T-helper 2 cell treated with Interferon-gamma antibody and Interleukin-4, amounts not matched to agents 5 μg/mL and 100 μg/mL, for 36 hours (primary cell): Measurements from ENCODE around the gene E2F1.

Experiments
- DNase-seq: peaks from one replicate; pipeline ENCODE4 v3.0.0; 2021; ENCODE audit warnings: low spot score
- H3K27ac Mint-ChIP-seq: one replicate; pipeline ENCODE4 v1.8.0; 2021; ENCODE audit warnings: mild to moderate bottlenecking, mixed read lengths
- H3K27me3 Mint-ChIP-seq: one replicate; pipeline ENCODE4 v1.8.0; 2021; ENCODE audit warnings: low read depth, mixed read lengths
- H3K36me3 Mint-ChIP-seq: one replicate; pipeline ENCODE4 v1.8.0; 2021; ENCODE audit warnings: low read depth, mixed read lengths
- H3K4me1 Mint-ChIP-seq: one replicate; pipeline ENCODE4 v1.8.0; 2021; ENCODE audit warnings: low read depth, mixed read lengths
- H3K4me3 Mint-ChIP-seq: one replicate; pipeline ENCODE4 v1.8.0; 2022; ENCODE audit warnings: mild to moderate bottlenecking, moderate library complexity, mixed read lengths
- H3K9me3 Mint-ChIP-seq: one replicate; pipeline ENCODE4 v1.8.0; 2021; ENCODE audit warnings: mixed read lengths

Gene E2F1

GRCh38 chr20:33657704-33658095, 28.5 kb downstream of the E2F1 start:
- Mint-ChIP-seq H3K9me3 (no peaks in the 10 kb centered on the region), H3K4me3 (no peak overlapping the region), H3K36me3 (peaks cover 2% of the 10 kb centered on the region), H3K4me1 (peaks cover 4% of the 10 kb centered on the region), H3K27ac (no peak overlapping the region), H3K27me3 (no peaks in the 10 kb centered on the region)
- DNase-seq = no peak

GRCh38 chr20:33656783-33657703, 29.1 kb downstream of the E2F1 start:
- Mint-ChIP-seq H3K9me3 (no peaks in the 10 kb centered on the region), H3K4me3 (no peak overlapping the region), H3K27me3 (no peaks in the 10 kb centered on the region), H3K36me3 (peaks cover 2% of the 10 kb centered on the region), H3K4me1 (peaks cover 6% of the 10 kb centered on the region), H3K27ac (no peak overlapping the region)
- DNase-seq = no peak

- Mint-ChIP-seq H3K4me1 (peaks cover 13% of the 10 kb centered on the region), H3K9me3 (no peaks in the 10 kb centered on the region), H3K27ac (no peak overlapping the region), H3K36me3 (peaks cover 2% of the 10 kb centered on the region), H3K27me3 (no peaks in the 10 kb centered on the region), H3K4me3 (no peak overlapping the region)
- no peak for DNase-seq
These were observed 30.0 kb downstream of the E2F1 start for GRCh38 chr20:33656010-33656782.

GRCh38 chr20:33655164-33655563, 31.0 kb downstream of the E2F1 start:
- H3K4me1 Mint-ChIP-seq = peaks cover 14% of the 10 kb centered on the region
- H3K27me3 Mint-ChIP-seq = no peaks in the 10 kb centered on the region
- no peaks in the 10 kb centered on the region for H3K9me3 Mint-ChIP-seq
- DNase-seq = no peak
- H3K27ac Mint-ChIP-seq = no peak overlapping the region
- H3K4me3 Mint-ChIP-seq = no peak overlapping the region
- peaks cover 2% of the 10 kb centered on the region for H3K36me3 Mint-ChIP-seq

GRCh38 chr20:33654680-33655161, 31.5 kb downstream of the E2F1 start:
- peaks cover 2% of the 10 kb centered on the region for H3K36me3 Mint-ChIP-seq
- no peak for DNase-seq
- peaks cover 14% of the 10 kb centered on the region for H3K4me1 Mint-ChIP-seq
- peak overlapping the region; percentile 23 for H3K27ac Mint-ChIP-seq
- no peaks in the 10 kb centered on the region for H3K27me3 Mint-ChIP-seq
- no peaks in the 10 kb centered on the region for H3K9me3 Mint-ChIP-seq
- no peak overlapping the region for H3K4me3 Mint-ChIP-seq

GRCh38 chr20:33653900-33654596, 32.1 kb downstream of the E2F1 start:
- Mint-ChIP-seq H3K4me3 (no peak overlapping the region), H3K4me1 (peaks cover 14% of the 10 kb centered on the region), H3K27me3 (no peaks in the 10 kb centered on the region), H3K27ac (peak overlapping the region; percentile 20), H3K9me3 (no peaks in the 10 kb centered on the region), H3K36me3 (peaks cover 3% of the 10 kb centered on the region)
- DNase-seq = no peak

- Mint-ChIP-seq H3K27ac (no peak overlapping the region), H3K36me3 (peaks cover 3% of the 10 kb centered on the region), H3K4me3 (no peak overlapping the region), H3K9me3 (no peaks in the 10 kb centered on the region), H3K27me3 (no peaks in the 10 kb centered on the region), H3K4me1 (peaks cover 14% of the 10 kb centered on the region)
- DNase-seq = no peak
These were observed 32.8 kb downstream of the E2F1 start for GRCh38 chr20:33653218-33653899.

GRCh38 chr20:33651562-33652048, 34.6 kb downstream of the E2F1 start:
- Mint-ChIP-seq H3K9me3 (no peaks in the 10 kb centered on the region), H3K4me3 (no peak overlapping the region), H3K36me3 (peaks cover 2% of the 10 kb centered on the region), H3K4me1 (peaks cover 21% of the 10 kb centered on the region), H3K27ac (peak overlapping the region; percentile 36), H3K27me3 (no peaks in the 10 kb centered on the region)
- no peak for DNase-seq

GRCh38 chr20:33650753-33651561, 35.2 kb downstream of the E2F1 start:
- H3K9me3 Mint-ChIP-seq = no peaks in the 10 kb centered on the region
- no peaks in the 10 kb centered on the region for H3K27me3 Mint-ChIP-seq
- peaks cover 21% of the 10 kb centered on the region for H3K4me1 Mint-ChIP-seq
- H3K27ac Mint-ChIP-seq = peak overlapping the region; percentile 36
- no peak for DNase-seq
- no peak overlapping the region for H3K4me3 Mint-ChIP-seq
- peaks cover 2% of the 10 kb centered on the region for H3K36me3 Mint-ChIP-seq

GRCh38 chr20:33650111-33650752, 36.0 kb downstream of the E2F1 start:
- no peak for DNase-seq
- Mint-ChIP-seq H3K27me3 (no peaks in the 10 kb centered on the region), H3K27ac (no peak overlapping the region), H3K36me3 (peaks cover 8% of the 10 kb centered on the region), H3K4me1 (peaks cover 21% of the 10 kb centered on the region), H3K4me3 (no peak overlapping the region), H3K9me3 (no peaks in the 10 kb centered on the region)

- DNase-seq = no peak
- no peaks in the 10 kb centered on the region for H3K27me3 Mint-ChIP-seq
- peaks cover 16% of the 10 kb centered on the region for H3K36me3 Mint-ChIP-seq
- peaks cover 23% of the 10 kb centered on the region for H3K4me1 Mint-ChIP-seq
- H3K27ac Mint-ChIP-seq = no peak overlapping the region
- no peak overlapping the region for H3K4me3 Mint-ChIP-seq
- H3K9me3 Mint-ChIP-seq = no peaks in the 10 kb centered on the region
These were observed 36.9 kb downstream of the E2F1 start for GRCh38 chr20:33649201-33649681.

- Mint-ChIP-seq H3K4me1 (peaks cover 23% of the 10 kb centered on the region), H3K27me3 (no peaks in the 10 kb centered on the region), H3K27ac (no peak overlapping the region), H3K4me3 (no peak overlapping the region), H3K36me3 (peaks cover 16% of the 10 kb centered on the region), H3K9me3 (no peaks in the 10 kb centered on the region)
- no peak for DNase-seq
These were observed 37.7 kb downstream of the E2F1 start for GRCh38 chr20:33648396-33649004.
